H1 (cell line): Measurements from ENCODE around the gene PRR35. TPM values are rescaled to one million over a fixed set of nuclear protein-coding genes. Genes with fewer than 3 reads are reported as not detected.

Source experiments
- CTCF ChIA-PET: fragments of 300-600 bp; sonication (Branson Sonifier 250); formaldehyde crosslinking; loops from one replicate; lab custom pipeline; 2021; ENCODE audit not compliant: partially characterized antibody; lab: Charles Lee
- POLR2A ChIA-PET: fragments of 300-600 bp; sonication (Branson Sonifier 250); formaldehyde crosslinking; loops from one replicate; lab custom pipeline; 2021; ENCODE audit warnings: inconsistent platforms; ENCODE audit not compliant: partially characterized antibody; lab: Charles Lee
- DNase-seq, 2 experiments: peaks; one replicate each; pipeline versions ENCODE4 v3.0.0 to v3.0.0-alpha.2; 2010 to 2022; ENCODE audit warnings: low spot score in 2 of 2, low read depth in 1 of 2, mixed read lengths in 1 of 2
- FAIRE-seq: peaks from 2 replicates; lab custom pipeline; 2011; peaks lifted over from hg19 to GRCh38; lab: Jason Lieb, UNC
- H2AFZ ChIP-seq: 2 replicates; pipeline ENCODE4 v1.8.1; 2012; ENCODE audit warnings: low read length, inconsistent platforms
- H2AK5ac ChIP-seq: 2 replicates; pipeline ENCODE4 v1.6.1; 2013; ENCODE audit warnings: low read depth, low read length
- H2BK120ac ChIP-seq: replicated peaks from 2 replicates; pipeline ENCODE3; 2013; ENCODE audit warnings: low read depth, low read length, inconsistent platforms
- H2BK12ac ChIP-seq: 2 replicates; pipeline ENCODE4 v1.6.1; 2013; ENCODE audit warnings: low read depth, low read length
- H2BK15ac ChIP-seq: 2 replicates; pipeline ENCODE4 v1.6.1; 2013; ENCODE audit warnings: low read length
- H2BK20ac ChIP-seq: 2 replicates; pipeline ENCODE4 v1.6.1; 2013; ENCODE audit warnings: low read length
- H2BK5ac ChIP-seq: 2 replicates; pipeline ENCODE4 v1.6.1; 2013; ENCODE audit warnings: low read depth, low read length
- H3K14ac ChIP-seq: 2 replicates; pipeline ENCODE4 v1.6.1; 2013; ENCODE audit warnings: inconsistent platforms; ENCODE audit not compliant: insufficient read length
- H3K18ac ChIP-seq: 2 replicates; pipeline ENCODE4 v1.6.1; 2013; ENCODE audit warnings: low read length; ENCODE audit errors: extremely low read depth
- H3K23ac ChIP-seq: 2 replicates; pipeline ENCODE4 v1.6.1; 2013; ENCODE audit warnings: inconsistent platforms; ENCODE audit not compliant: insufficient read length
- H3K23me2 ChIP-seq: 2 replicates; pipeline ENCODE4 v1.6.1; 2013; ENCODE audit warnings: low read depth, low read length
- H3K27ac ChIP-seq: 2 replicates; pipeline ENCODE4 v1.6.1; 2011; ENCODE audit warnings: low read depth, low read length, inconsistent platforms
- H3K27me3 ChIP-seq, 4 experiments: replicated peaks in 1 of 4; 1 replicate in 1 of 4; 2 replicates in 3 of 4; pipeline versions ENCODE4 v1.6.1 to v1.8.1; 2011 to 2013; ENCODE audit warnings: low read length in 3 of 4, mild to moderate bottlenecking in 3 of 4, inconsistent platforms in 2 of 4, mixed read lengths in 2 of 4, moderate library complexity in 1 of 4; ENCODE audit not compliant: control insufficient read depth in 3 of 4, insufficient read depth in 3 of 4; ENCODE audit errors: extremely low read depth in 1 of 4
- H3K36me3 ChIP-seq, 4 experiments: 2 replicates each; pipeline versions ENCODE4 v1.6.1 to v1.8.1; 2011 to 2013; ENCODE audit warnings: mild to moderate bottlenecking in 4 of 4, low read length in 3 of 4, moderate library complexity in 2 of 4, control low read depth in 1 of 4, inconsistent platforms in 1 of 4; ENCODE audit not compliant: insufficient read depth in 4 of 4, control insufficient read depth in 2 of 4
- H3K4ac ChIP-seq: replicated peaks from 2 replicates; pipeline ENCODE3; 2013; ENCODE audit warnings: low read length, low read depth, mixed read lengths, inconsistent platforms; ENCODE audit not compliant: insufficient read length
- H3K4me1 ChIP-seq, 4 experiments: replicated peaks in 1 of 4; 1 replicate in 1 of 4; 2 replicates in 3 of 4; pipeline versions ENCODE4 v1.6.1 to v1.8.1; 2011 to 2013; ENCODE audit warnings: low read length in 3 of 4, inconsistent platforms in 2 of 4, mixed read lengths in 1 of 4; ENCODE audit not compliant: insufficient read depth in 4 of 4, control insufficient read depth in 3 of 4
- H3K4me2 ChIP-seq, 2 experiments: 2 replicates each; pipeline versions ENCODE4 v1.6.1 to v1.8.1; 2011 to 2013; ENCODE audit warnings: low read depth in 2 of 2, low read length in 2 of 2, control low read depth in 1 of 2, inconsistent platforms in 1 of 2, mild to moderate bottlenecking in 1 of 2; ENCODE audit not compliant: insufficient read depth in 1 of 2
- H3K4me3 ChIP-seq, 4 experiments: fragments of 200-600, 300-600 bp in 1 of 4; sonication (generic), shearing (Covaris generic), sonication (Bioruptor Twin) in 1 of 4; 2 replicates each; pipeline versions ENCODE4 v1.5.1 to v1.8.1; 2011 to 2016; ENCODE audit warnings: low read length in 4 of 4, low read depth in 3 of 4, control low read depth in 2 of 4, inconsistent platforms in 2 of 4, mild to moderate bottlenecking in 2 of 4, mixed read lengths in 1 of 4, moderate library complexity in 1 of 4; ENCODE audit not compliant: insufficient read depth in 2 of 4; ENCODE audit errors: extremely low read depth in 1 of 4
- H3K56ac ChIP-seq: replicated peaks from 2 replicates; pipeline ENCODE3; 2013; ENCODE audit warnings: low read depth, mild to moderate bottlenecking, mixed read lengths, low read length, inconsistent platforms; ENCODE audit not compliant: insufficient read length
- H3K79me1 ChIP-seq: 2 replicates; pipeline ENCODE4 v1.6.1; 2013; ENCODE audit warnings: low read depth, low read length, control low read depth
- H3K79me2 ChIP-seq, 2 experiments: 2 replicates each; pipeline versions ENCODE4 v1.6.1 to v1.8.1; 2012 to 2013; ENCODE audit warnings: low read length in 2 of 2, mild to moderate bottlenecking in 2 of 2, inconsistent platforms in 1 of 2; ENCODE audit not compliant: insufficient read depth in 2 of 2, control insufficient read depth in 1 of 2
- H3K9ac ChIP-seq, 4 experiments: replicated peaks in 1 of 4; 1 replicate in 1 of 4; 2 replicates in 3 of 4; pipeline versions ENCODE4 v1.6.1 to v1.8.1; 2011 to 2013; ENCODE audit warnings: low read depth in 3 of 4, low read length in 3 of 4, control low read depth in 2 of 4, mild to moderate bottlenecking in 2 of 4, moderate library complexity in 2 of 4, inconsistent platforms in 1 of 4; ENCODE audit errors: extremely low read depth in 1 of 4
- H3K9me3 ChIP-seq, 2 experiments: 2 replicates each; pipeline versions ENCODE4 v1.6.1 to v1.8.1; 2012 to 2013; ENCODE audit warnings: mild to moderate bottlenecking in 2 of 2, moderate library complexity in 2 of 2, control low read depth in 1 of 2, inconsistent platforms in 1 of 2, low read depth in 1 of 2, low read length in 1 of 2, mixed read lengths in 1 of 2; ENCODE audit not compliant: insufficient read depth in 2 of 2
- H4K20me1 ChIP-seq, 2 experiments: replicated peaks in 1 of 2; 2 replicates each; pipeline versions ENCODE3 to v1.8.1; 2011 to 2013; ENCODE audit warnings: inconsistent platforms in 2 of 2, low read length in 2 of 2, mild to moderate bottlenecking in 1 of 2; ENCODE audit not compliant: insufficient read depth in 2 of 2, control insufficient read depth in 1 of 2
- H4K5ac ChIP-seq: 2 replicates; pipeline ENCODE4 v1.6.1; 2013; ENCODE audit warnings: low read length, low read depth, mixed read lengths, inconsistent platforms; ENCODE audit not compliant: insufficient read length
- H4K8ac ChIP-seq: 2 replicates; pipeline ENCODE4 v1.8.0; 2013; ENCODE audit warnings: mild to moderate bottlenecking, moderate library complexity, low read length, inconsistent platforms; ENCODE audit not compliant: insufficient read depth; ENCODE audit errors: extremely low read depth
- H4K91ac ChIP-seq: replicated peaks from 2 replicates; pipeline ENCODE3; 2013; ENCODE audit warnings: low read length, mixed read lengths, inconsistent platforms; ENCODE audit not compliant: insufficient read length
- ATF3 ChIP-seq: IDR thresholded peaks from 2 replicates; pipeline ENCODE4 v1.6.1; 2011; ENCODE audit warnings: low read depth, mild to moderate bottlenecking, low read length; ENCODE audit not compliant: insufficient read depth
- EZH2 ChIP-seq: fragments of 200-600 bp; sonication (generic); IDR thresholded peaks from 2 replicates; pipeline ENCODE4 v1.7.1; 2012; ENCODE audit warnings: low read depth, mild to moderate bottlenecking, moderate library complexity, low read length, inconsistent platforms; ENCODE audit not compliant: severe bottlenecking
- POU5F1 ChIP-seq: IDR thresholded peaks from 2 replicates; pipeline ENCODE4 v1.6.1; 2011; ENCODE audit warnings: low read depth, mild to moderate bottlenecking, low read length, moderate library complexity
- SRF ChIP-seq: IDR thresholded peaks from 2 replicates; pipeline ENCODE4 v1.6.1; 2011; ENCODE audit warnings: mild to moderate bottlenecking, low read depth, low read length, moderate library complexity
- ZNF274 ChIP-seq: IDR thresholded peaks from 2 replicates; pipeline ENCODE4 v1.7.0; 2012; ENCODE audit warnings: low read length, borderline replicate concordance; ENCODE audit errors: extremely low read depth
- WGBS, 2 experiments: shearing (Covaris generic) in 1 of 2; methylation state at CpG; one replicate each; pipeline versions ENCODE4 v1.1.6 to v1.1.7; 2013 to 2015; ENCODE audit warnings: low lambda C conversion rate in 2 of 2, mixed read lengths in 2 of 2, inconsistent platforms in 1 of 2, low coverage in 1 of 2, missing lambda C conversion rate in 1 of 2; ENCODE audit not compliant: insufficient replicate concordance in 2 of 2, insufficient coverage in 1 of 2, insufficient read length in 1 of 2; ENCODE audit errors: extremely low coverage in 1 of 2, missing lambda C conversion rate in 1 of 2; 5-methylcytosine and 5-hydroxymethylcytosine counted together
- polyA plus RNA-seq, 7 experiments: library from polyadenylated mRNA; depleted of rRNA in 3 of 7; stranded (reverse) in 5 of 7; unstranded in 2 of 7; fragments of >200 nt in 5 of 7; fragments of 200-250 nt in 2 of 7; gene quantifications; 1 replicate in 5 of 7; 2 replicates in 1 of 7; 4 replicates in 1 of 7; pipeline versions ENCODE4 v1.2.1 to v1.2.3, GENCODE V29; 2011 to 2013; ENCODE audit warnings: missing spikeins in 2 of 7, mixed read lengths in 2 of 7
- total RNA-seq: library from RNA; stranded (reverse); fragmentation: NEBNext Ultra II Directional; extraction: Animal tissue kit (Norgen Biotek cat#: 25700); gene quantifications from 2 replicates; pipeline ENCODE4 v1.2.1, GENCODE V29; 2021

PRR35 gene
- total and polyA plus RNA-seq, 2 of the 8 experiments (the other 6 are each of a cell fraction or from before 2014, with no cell fraction given) = 0.38 to 0.50 TPM

- Histone ChIP-seq H4K20me1 (peaks cover 20 to 35% of the 10 kb centered on the region in 2 experiments), H3K79me1 (peaks cover 16% of the 10 kb centered on the region; the same call in 1 of the 2 replicates), H4K91ac (no peak overlapping the region), H3K23ac (no peak overlapping the region), H3K23me2 (peaks cover 7% of the 10 kb centered on the region), H3K14ac (no peak overlapping the region), H3K36me3 (no peaks in the 10 kb centered on the region), H2AK5ac (no peak overlapping the region), H3K4ac (no peak overlapping the region), H3K56ac (no peak overlapping the region), H2BK20ac (no peak overlapping the region), H2AFZ (no peak overlapping the region), H3K27ac (no peak overlapping the region), H2BK12ac (no peak overlapping the region), H2BK15ac (no peak overlapping the region), H3K79me2 (peaks cover 0 to 16% of the 10 kb centered on the region in 2 experiments; a peak in 3 of 4 replicates), H3K4me2 (no peak overlapping the region), H3K4me1 (peaks cover 0 to 8% (median 4%) of the 10 kb centered on the region in 4 experiments; a peak in 4 of 7 replicates), H4K5ac (no peak overlapping the region), H2BK5ac (no peak overlapping the region), H3K4me3 (no peak overlapping the region), H3K18ac (no peak overlapping the region), H3K9me3 (no peaks in the 10 kb centered on the region), H3K27me3 (peaks cover 0 to 21% (median 12%) of the 10 kb centered on the region in 4 experiments; a peak in 5 of 7 replicates), H2BK120ac (no peak overlapping the region), H3K9ac (no peak overlapping the region), H4K8ac (no peak overlapping the region; the same call in 1 of the 2 replicates)
- FAIRE-seq = no peak
- 91% methylated on average over 16 of the region's 16 CpGs; no CpG with 5 or more reads in 1 of the 2 experiments for WGBS, 2 experiments
- CTCF ChIA-PET = interaction anchor here (0.8 to 4.2 kb wide), 11 partner anchors 8 to 74 kb away, joined by 3 to 22 read pairs (median 5); partner anchors contain the start of gene METTL26
- POLR2A ChIA-PET = interaction anchor here (1.6 to 2.6 kb wide), 4 partner anchors 8 to 40 kb away, joined by 4 to 8 read pairs (median 6); no protein-coding TSS in a partner anchor
- no peak for DNase-seq
- TF ChIP-seq POU5F1 = no peak
- TF ChIP-seq ZNF274 = no peak
- no peak for TF ChIP-seq ATF3
- TF ChIP-seq SRF = no peak
- no peak for TF ChIP-seq EZH2
Measured at GRCh38 chr16:593807-594206, 33.6 kb downstream of the PRR35 start.
